Cortex of kidney (tissue), 1 donor: ENCODE data around the gene OR2T35.

Experiments used
- DNase-seq: peaks from one replicate; lab custom pipeline; 2025; lab: John Stamatoyannopoulos, UW

OR2T35 gene

DNA sequence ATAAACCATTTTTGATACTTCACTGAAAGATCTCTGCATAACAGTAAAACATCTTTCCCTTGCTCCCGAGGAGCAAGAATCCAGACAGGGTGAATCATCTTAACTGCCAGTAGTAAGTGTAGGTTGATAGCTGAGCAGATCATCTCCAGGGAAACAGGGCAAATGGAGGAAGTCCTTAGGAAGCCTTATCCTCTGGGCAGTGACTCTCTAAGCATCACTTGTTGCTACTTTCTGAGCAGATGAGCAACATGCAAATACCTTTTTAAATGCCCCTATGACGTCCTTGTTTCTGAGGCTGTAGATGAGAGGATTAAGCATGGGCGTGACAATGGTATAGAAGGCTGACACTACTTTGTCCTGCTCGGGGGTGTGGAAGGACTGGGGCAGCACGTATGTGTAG lies 19.1 kb downstream of the OR2T35 start:
- DNase-seq: no peak

DNA sequence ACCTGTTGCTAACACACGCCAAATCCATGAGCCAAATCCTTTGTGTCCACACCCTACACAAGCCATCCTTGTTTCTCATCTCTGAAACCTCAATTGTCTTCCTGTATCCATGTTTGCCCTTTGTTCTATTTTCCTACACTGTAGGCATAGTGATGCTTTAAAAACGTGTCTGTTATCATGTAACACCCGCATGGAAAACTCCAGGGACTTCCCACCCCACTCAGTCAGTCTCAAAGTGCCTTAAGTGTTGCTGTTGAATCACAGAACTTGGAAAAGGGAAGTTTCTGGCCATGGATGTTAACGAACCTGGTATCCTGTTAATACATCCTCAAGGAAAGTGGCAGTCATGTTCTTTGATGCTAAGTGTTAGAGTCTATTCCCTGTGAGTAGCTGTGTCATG lies 19.9 kb downstream of the OR2T35 start:
- no peak for DNase-seq

DNA sequence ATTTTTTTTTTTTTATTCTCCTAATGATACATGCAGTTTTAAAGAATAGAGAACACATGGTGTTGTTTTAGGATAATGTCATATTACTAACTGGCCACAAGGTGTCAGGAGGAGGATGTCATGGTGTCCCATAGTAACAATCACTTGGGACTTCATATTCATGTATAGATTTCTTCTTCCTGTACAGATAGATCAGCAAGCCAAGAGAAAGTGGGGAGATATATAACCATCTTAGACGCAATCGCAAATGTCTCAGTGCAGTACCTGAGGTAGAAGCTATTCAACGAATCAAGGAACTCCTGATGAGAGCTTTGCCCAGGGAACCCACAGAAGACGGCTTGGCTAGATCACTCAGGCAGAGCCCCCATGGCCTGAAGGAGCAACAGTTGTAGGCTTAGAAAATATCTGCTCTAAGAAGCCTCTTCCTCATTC lies 22.5 kb downstream of the OR2T35 start:
- DNase-seq: no peak

DNA sequence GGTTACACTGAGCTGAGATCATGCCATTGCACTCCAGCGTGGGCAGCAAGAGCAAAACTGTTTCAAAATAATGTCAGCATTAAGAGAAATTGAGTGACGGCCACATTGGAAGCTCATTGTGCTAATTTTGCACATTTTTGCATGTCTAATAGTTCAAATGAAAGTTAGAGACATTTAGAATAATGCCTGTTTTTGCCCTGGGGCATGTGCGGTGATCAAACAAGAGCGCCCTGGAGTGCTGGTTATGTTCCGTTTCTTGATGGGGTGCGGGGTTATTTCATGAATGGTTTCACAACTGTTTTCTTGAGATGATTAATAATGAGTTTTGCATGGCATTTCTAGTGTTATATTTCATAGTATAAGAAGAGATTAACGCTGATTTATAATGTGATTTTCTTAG lies 23.3 kb downstream of the OR2T35 start:
- no peak for DNase-seq

DNA sequence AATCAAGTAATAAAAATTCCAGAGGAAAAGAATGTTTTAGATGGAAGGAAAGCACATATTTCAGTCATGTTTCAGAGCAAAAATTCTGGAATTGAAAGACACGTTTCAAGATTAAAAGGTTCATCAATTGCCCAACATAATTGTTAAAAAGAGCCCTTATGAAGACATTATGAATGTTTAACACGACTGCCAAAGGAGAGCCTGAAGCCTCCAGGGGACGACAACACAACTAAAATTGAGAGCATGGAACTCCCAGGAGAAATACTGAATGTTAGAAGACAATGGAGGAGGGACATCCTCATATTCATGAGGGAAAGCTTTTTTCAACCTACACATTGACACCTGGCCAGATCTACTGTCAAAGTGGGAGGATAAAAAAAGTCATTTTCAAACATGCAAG lies 26.2 kb downstream of the OR2T35 start:
- DNase-seq: no peak

DNA sequence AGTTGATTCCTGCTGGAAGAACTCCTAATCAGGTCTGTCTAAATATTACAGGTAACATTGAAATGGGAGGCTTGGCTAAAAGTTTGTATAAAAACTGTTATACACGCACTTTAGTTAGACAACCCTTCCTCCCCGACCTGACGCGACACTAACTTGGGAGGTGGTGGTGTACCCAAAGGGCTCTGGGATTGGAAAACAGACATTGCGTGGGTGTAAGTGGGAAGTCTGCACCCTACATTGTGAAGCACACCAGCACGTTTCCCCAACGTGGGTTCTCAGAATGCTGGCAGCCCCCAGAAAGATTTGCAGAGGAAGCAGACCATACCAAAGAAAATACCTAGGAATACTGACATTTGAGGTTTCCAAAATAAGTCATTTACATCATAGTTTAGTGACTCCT lies 27.0 kb downstream of the OR2T35 start:
- no peak for DNase-seq

DNA sequence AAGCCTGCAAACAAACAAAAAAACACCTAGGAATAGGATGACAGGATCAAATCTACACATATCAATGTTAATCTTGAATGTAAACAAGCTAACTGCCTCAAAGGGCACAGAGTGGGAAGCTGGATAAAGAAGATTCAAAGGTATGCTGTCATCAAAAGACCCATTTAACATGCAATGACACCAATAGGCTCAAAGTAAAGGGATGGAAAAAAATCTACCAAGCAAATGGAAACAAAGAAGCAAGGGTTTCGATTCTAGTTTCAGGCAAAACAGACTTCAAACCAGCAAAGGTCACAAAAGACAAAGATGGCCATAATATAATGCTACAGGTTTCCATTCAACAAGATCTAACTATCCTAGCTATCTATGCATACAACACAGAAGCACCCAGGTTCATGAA lies 31.3 kb downstream of the OR2T35 start:
- DNase-seq: no peak

DNA sequence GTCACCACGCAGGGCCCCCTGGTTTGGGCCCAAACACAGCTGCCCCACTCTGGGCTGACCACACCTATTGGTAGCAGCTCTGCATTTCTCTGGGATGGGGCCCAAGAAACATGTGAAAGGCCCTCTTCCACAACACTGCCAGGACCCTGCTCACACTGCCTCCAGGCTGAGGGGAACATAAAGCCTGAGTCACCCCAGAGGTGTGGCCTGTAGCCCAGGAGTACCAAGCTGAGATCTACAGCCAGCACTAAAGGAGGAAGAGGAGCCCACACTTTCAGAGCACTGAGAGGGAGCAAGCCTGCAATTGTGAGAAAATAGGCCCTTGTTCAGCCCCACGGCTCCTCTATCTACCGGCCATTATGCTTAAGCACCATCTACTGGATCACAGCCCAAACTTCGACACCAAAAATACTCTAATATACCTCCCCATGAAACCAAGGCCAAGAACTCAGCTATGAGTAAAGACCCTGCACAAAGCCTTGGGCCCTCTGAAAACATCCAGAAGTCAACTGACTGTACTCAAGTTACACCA lies 33.1 kb downstream of the OR2T35 start:
- no peak for DNase-seq

DNA sequence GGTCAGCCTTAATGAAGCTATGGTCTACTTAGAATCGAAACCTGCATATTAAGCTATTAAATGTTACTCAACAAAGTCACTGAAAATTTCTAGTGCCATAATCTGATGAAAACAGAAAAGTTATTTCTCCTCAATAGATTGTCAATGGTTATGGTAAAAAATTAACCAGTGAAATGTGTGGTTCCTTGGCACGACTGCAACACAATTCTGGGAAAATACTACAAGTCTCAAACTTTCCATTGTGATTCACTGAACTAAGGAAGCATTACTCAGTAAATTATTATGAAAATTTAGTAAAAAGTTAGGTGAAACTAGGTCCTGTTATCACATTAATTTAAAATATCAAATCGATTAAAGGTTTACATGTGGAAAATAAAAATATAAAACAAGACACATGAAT lies 34.8 kb downstream of the OR2T35 start:
- no peak for DNase-seq

DNA sequence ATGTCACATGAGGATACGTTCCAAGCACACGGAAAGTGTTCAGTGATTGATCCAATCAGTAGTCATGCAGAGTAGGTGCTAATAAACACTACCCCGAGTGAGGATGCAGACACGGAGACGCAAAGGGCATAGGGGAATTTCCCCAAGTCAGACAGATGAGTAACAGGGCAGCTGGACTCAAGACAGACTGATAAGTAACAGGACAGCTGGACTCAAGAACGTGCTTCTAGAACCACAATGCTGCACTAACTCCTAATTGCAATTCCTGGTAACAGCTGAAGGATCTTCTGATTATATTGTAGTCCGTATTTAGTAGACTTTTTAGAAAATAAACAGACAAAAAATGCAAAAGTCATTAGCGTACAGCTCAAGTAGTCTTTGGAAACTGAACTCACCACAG lies 45.7 kb downstream of the OR2T35 start:
- no peak for DNase-seq

DNA sequence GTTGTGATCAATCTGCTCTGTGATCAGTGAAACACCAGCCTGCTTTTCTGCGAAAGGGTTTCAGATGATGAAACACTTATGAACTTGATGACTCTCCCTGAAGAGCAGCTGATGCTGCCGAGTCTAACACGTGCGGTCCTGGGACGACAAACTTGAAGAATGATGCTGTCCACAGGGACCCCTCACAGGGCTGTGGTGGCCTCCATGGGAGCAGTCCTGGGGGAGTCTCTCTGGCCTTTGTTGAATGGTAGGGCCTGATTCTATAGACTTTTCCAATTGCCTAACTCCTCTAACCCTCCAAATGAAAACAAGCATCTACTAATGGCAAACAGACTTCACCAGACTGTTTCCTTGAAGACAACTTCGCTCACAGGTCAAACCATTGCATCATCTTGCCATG lies 47.5 kb downstream of the OR2T35 start, which contains the start of gene OR2T10:
Gene OR2T10 (minus strand): TSS at position 112 of the 400 bp plus-strand sequence. CDS start 3,932 bp downstream, outside the sequence.
- DNase-seq: no peak

DNA sequence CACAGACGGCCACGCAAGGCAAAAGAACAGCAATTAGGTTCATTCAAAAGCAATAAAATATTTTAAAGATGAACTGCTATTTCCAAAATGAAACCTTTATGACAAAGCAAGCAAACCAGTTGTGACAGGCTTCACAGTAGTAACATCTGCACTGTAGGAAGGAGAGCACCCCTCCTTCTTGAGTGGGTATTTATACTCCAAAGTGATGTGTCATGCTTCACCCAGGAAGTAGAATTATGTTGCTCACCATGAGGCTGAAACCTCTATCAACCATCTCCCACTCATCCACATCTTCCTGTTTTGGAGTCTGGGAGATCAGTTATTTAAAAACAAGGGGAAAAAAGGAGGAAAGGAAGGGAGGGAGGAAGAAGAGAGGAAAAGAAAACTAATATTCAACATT lies 48.5 kb downstream of the OR2T35 start:
- DNase-seq: no peak

DNA sequence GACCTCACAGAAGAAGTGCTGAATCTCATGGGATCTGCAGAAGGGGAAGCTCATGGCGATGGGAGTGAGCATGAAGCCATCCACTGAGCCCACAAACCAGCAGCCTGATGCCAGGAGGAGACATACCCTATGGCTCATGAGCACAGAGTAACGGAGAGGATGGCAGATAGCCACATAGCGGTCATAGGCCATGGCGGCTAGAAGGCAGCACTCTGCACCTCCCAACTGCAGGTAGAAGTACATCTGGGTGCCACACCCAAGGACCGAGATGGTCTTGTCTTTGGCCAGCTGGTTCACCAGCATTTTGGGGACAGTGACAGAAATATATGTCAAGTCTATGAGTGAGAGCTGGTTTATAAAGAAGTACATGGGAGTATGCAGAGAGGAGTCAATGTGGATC lies 51.9 kb downstream of the OR2T35 start:
- no peak for DNase-seq

DNA sequence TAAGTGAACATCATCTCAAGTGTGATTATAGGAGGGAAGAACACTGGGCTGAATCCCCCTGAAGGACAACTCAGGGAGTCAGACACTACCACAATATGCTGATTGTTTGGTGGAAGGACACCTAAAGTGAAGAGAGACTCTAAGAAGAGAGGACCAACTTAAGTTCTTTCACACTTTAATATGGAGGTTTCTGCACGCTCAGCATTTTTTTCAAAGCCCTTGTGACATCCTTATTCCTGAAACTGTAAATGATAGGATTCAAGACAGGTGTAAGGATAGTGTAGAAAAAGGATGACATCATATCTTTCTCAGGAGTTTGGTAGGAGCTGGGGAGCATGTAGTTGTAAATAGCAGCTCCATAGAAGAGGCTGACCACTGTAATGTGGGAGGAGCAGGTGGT lies 52.4 kb downstream of the OR2T35 start:
- DNase-seq: no peak

DNA sequence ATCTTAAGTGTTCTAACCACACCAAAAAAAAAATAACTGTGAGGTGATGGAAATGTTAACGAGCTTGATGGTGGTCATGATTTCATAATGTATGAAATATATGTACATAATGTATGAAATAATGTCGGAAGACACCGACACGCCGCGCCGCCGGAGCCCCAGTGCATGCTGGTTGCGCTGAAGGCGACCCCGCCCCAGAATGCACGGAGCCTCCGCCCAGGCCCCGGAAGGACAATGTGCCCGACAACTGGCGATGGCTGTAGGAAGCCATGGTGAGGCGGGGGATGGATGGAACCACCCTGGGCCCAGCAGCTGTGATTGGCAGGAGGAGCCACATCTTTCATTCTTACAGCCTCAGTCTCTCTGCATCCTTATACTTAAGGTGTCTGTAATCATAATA lies 55.0 kb downstream of the OR2T35 start:
- DNase-seq: no peak

DNA sequence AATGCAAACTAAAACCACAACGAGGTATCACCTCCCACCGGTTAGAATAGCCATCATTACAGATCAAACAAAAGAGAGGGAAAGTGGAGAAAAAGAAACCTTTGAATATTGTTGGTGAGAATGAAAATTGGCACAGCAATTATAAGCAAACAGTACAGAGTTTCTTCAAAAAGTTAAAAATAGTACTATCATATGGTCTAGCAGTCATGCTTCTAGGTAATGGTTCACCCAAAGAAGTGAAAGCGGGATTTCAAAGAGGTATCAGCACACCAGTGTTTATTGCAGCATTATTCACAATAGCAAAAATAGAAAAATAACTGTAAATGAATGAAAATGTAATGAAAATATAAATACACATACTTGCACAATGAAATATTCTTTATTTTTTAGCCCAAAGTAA lies 55.7 kb downstream of the OR2T35 start:
- DNase-seq: no peak
